Measurements from ENCODE around the gene FHIT.

FHIT gene

DNA sequence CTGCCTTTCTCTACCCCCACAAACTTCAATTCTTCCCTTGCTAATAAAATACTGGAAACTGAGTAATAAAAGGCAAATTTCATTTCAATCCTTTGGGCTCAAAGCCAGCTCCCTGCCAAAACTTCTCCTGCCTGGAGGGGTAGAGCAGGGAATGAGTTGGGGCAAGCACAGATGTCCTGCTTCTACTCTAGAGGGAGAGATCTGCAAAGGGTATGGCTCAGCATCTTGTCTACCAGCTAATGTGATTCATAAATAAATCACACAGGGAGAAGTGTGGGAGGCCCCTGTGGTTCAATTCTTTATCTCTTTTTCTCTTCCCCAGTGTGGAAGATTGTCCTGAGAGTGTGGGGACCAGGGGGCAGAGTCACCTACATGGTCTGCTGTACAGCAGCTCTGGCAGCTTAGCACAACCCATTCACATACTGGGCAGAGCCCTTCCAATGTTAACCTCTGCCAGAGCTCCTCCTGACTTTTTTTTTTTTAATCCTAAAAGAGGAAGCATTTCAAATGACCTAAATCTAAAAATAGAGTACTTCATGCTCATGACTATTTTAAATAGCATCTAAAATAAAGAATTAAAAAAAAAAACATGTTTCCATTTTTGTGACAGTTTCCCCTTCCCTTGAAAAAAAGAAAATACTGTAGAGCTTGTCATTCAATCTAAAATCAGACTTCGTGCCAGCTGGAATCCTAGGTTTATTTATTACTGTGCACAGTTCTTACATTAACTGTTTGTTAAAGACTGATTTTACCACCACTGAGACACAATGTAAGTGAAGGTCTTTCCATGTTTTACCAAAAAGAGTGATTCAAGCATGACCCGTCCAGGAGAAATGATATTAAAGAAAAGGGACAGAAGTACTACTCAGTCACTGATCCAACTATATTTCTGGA lies 1117.7 kb downstream of the FHIT start:
- DNase-seq = no peak

DNA sequence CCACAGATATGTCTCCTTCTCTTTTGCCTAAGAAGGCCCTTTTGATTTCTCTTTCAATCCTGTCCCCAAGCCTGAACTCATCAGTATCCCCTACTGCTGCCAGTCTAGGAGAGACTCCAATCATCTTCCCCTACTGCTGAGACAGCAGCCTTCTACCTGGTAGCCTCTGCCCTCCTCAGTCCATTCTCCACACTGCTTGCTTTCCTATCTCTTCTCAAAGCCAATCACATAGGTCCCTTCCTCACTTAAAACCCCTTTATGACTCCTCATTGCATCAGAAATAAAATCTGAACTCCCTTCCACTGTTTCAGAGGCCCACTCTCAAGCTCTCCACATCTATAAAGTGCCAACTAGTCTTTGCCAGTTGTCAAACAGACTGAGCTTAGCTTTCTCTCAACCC lies 1119.6 kb downstream of the FHIT start:
- DNase-seq = no peak

GRCh38 chr3:60126511-60127304 lies 1124.5 kb downstream of the FHIT start:
- no peak for DNase-seq

DNA sequence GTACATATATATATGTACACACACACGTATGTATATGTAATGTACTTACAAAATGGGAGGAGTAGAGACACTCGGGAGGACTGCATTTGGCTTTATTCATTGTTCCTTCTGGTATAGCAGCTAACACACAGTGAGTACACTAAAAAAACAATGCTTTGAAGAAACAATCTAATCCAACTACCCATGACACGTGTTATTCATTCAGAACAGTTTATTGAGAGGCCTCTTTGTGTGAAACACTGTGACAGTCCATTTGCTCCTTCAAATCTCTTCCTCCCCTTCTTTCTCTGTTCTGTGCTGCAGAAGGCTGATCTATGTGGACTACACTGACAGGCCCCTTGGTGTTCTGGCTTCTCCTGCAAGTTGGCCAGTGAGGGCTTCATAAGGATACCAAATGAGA lies 1125.6 kb downstream of the FHIT start:
- DNase-seq = no peak

DNA sequence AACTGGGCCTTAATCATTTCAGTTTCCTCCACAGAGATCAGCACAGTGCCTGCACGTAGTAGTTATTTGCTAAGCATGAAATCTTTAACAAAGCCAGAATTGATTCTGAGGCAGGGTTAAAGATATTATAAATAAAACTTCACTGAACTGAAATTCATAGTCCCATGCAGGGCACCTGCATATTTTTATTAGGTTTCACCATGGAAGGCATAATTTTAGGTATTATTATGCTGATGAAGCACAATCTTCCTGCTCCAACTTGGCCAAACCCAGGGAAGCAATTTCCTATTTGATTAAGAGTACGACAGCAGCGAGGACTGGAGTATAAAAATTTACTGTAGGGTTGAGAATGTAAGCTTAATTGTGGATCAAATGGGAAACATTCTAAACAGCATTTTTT lies 1131.0 kb downstream of the FHIT start:
- no peak for DNase-seq

DNA sequence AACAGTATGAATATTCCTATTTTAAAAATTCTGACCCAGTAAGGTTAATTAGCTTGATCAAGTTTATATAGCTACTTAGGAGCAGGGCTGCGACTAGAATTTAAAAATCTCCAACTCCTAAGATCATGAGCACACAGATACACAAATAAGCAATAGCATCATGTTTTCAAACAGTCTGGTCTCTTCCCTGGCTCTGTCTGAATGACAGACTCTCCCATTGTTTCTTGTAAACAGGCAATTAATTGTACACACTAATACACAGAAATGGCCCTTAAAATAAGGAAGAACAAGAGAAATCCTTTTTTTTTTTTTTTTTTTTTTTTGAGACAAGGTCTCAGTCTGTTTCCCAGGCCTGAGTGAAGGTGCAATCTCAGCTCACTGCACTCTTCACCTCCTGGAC lies 1137.1 kb downstream of the FHIT start:
- DNase-seq = no peak

GRCh38 chr3:60107275-60107674 lies 1144.0 kb downstream of the FHIT start:
- DNase-seq = no peak

DNA sequence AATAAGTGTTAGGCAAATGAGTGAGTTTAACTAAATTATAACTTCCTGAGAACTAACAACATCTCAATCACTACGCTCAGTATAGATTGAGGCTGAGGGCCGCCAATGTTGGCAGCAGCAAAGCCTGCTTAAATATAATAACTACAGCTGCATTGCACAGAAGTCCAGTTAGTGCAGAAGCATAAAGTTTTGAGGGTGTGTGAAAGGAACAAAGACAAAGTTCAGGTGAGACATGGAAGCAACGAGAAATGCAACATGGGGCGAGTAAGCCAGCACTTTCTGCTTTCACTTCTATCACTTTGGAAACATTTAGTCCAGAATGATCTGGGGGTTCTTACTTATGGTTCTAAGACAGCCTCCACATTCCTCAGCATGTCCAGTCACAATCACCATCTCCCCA lies 1149.1 kb downstream of the FHIT start:
- no peak for DNase-seq

GRCh38 chr3:60101621-60102020 lies 1149.6 kb downstream of the FHIT start:
- no peak for DNase-seq

GRCh38 chr3:60096403-60096802 lies 1154.8 kb downstream of the FHIT start:
- no peak for DNase-seq

- DNase-seq = no peak
Observed at GRCh38 chr3:60095930-60096329, 1155.3 kb downstream of the FHIT start.

- DNase-seq = no peak
Observed at GRCh38 chr3:60095516-60095915, 1155.7 kb downstream of the FHIT start.

GRCh38 chr3:60094392-60094947 lies 1156.8 kb downstream of the FHIT start:
- DNase-seq = no peak

GRCh38 chr3:60090548-60090947 lies 1160.7 kb downstream of the FHIT start:
- no peak for DNase-seq

- no peak for DNase-seq
Observed at GRCh38 chr3:60086811-60087210, 1164.4 kb downstream of the FHIT start.

DNA sequence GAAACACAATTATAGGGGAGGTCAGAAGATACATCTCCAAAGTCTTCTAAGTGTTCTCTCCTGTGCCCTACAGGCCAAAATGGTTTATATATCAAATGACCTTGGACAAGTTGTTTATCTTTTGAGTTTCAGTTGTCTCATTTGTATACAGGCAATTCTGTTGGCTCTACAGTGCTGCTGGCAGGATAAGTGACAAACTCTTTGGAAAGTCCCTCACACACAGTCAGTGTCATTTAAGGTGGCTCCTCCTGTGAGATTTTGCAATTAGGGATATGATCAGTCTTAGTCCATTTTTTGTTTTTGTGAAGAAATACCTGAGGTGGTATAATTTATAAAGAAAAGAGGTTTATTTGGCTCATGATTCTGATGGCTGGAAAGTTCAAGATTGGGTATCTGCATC lies 1165.6 kb downstream of the FHIT start:
- DNase-seq = no peak

DNA sequence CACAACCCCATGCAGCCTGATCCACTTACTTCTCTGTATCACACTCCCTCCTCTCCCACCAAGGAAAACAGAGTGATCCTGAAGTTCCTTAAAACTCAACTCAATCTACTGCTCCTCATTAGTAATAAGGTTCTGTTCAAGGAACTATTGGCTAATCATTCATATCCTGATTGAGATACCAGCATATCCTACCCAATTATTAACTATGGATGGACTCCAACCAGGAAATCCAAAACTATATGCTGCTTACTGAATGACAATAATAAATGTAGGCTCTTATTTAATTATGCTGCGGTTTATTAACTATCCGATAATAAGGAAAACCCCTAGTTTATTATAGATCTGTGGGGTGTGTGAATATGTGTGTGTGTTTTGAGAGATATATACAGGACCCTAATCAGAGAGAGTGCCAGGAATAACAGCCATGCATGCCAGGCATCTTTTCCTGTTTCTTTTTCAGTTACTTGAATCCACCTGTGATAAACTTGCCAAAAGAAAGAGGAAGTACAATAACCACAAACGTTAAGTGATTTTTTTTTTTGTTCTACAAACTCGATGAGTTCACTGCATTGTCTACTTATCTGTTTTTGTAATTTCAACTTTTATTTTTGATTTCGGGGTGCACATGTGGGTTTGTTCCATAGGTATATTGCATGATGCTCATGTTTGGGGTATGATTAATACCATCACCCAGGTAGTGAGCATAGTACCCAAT lies 1169.7 kb downstream of the FHIT start:
- DNase-seq = no peak

GRCh38 chr3:60080648-60081047 lies 1170.6 kb downstream of the FHIT start:
- no peak for DNase-seq

DNA sequence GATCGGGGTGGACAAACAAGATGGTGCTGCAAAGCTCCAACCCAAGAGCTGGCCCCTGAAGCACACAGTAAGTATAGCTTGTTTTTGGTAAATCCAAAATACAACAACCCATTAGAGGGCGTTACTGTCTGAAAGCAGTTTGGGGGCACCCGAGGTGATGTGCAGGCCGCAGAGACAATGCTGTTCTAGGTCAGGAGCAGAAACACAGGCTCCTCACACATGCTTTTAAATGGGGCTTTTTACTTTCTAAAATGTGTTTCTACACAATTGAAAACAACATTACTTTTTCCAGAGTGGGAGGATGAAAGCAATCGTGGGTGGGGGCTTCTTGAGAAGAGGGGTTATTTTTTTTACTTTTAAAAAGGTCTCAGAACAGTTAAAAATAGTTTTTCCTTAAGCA lies 1172.2 kb downstream of the FHIT start:
- no peak for DNase-seq

- no peak for DNase-seq
Observed at GRCh38 chr3:60076331-60076730, 1174.9 kb downstream of the FHIT start.

- DNase-seq = no peak
Observed at GRCh38 chr3:60073942-60074341, 1177.3 kb downstream of the FHIT start.

DNA sequence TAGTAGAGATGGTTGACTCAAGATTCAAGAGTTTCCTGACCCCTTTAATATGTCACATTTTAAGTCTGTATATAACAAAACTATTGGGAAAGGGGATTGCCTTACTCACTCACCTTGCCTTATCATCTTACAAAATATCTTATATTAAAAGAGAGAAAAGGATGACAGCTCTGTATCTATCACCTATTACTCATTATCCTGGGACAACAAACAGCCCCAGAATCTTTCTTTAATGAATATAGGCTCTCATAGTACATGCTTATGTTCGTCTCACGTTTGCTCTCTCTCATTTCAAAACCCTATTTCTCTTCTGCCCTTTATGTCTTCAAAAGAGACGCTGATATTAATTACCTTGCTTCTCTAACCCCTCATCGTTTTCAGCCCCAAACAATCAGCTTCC lies 1178.0 kb downstream of the FHIT start:
- no peak for DNase-seq

- DNase-seq = no peak
Observed at GRCh38 chr3:60070366-60070765, 1180.9 kb downstream of the FHIT start.

All from NCI-H2081 treated with DMSO at 0.1 percent for 48 hours (cell line).